ENCODE results near the gene PTGFRN. TPM values are rescaled to one million over a fixed set of nuclear protein-coding genes. Genes with fewer than 3 reads are reported as not detected.

PTGFRN gene
- total RNA-seq, 4 donors from 2014 or later: 40.6 to 68.7 (median 56.0) TPM

- intact Hi-C loops (cut with DNase I): no loop called here
- no peak overlapping the region for H3K27ac ChIP-seq
- TF ChIP-seq POLR2A (IDR thresholded peaks at IDR 0.05): no peak
- TF ChIP-seq CTCF (IDR thresholded peaks at IDR 0.05): no peak
- no peak overlapping the region for H3K4me3 ChIP-seq
- H3K9me3 ChIP-seq: no peaks in the 10 kb centered on the region
- no peaks in the 10 kb centered on the region for H3K4me1 ChIP-seq
- no peaks in the 10 kb centered on the region for H3K27me3 ChIP-seq
- WGBS, 2 donors: 72 to 75% methylated on average over 1 of the region's 1 CpG
- no peak for DNase-seq
- no peaks in the 10 kb centered on the region for H3K36me3 ChIP-seq
Observed at GRCh38 chr1:117029685-117030084, 120.0 kb downstream of the PTGFRN start.

GRCh38 chr1:117030271-117030877 is 120.7 kb downstream of the PTGFRN start:
- no peak overlapping the region for H3K4me3 ChIP-seq
- 67 to 100% methylated on average over 1 of the region's 1 CpG for WGBS, 2 donors
- intact Hi-C loops (cut with DNase I): no loop called here
- H3K4me1 ChIP-seq: no peaks in the 10 kb centered on the region
- DNase-seq: no peak
- no peaks in the 10 kb centered on the region for H3K9me3 ChIP-seq
- TF ChIP-seq CTCF (IDR thresholded peaks at IDR 0.05) (no peak), POLR2A (IDR thresholded peaks at IDR 0.05) (no peak)
- no peaks in the 10 kb centered on the region for H3K36me3 ChIP-seq
- no peak overlapping the region for H3K27ac ChIP-seq
- H3K27me3 ChIP-seq: no peaks in the 10 kb centered on the region

- TF ChIP-seq POLR2A (IDR thresholded peaks at IDR 0.05): no peak
- no peak for TF ChIP-seq CTCF (IDR thresholded peaks at IDR 0.05)
- Histone ChIP-seq H3K36me3 (no peaks in the 10 kb centered on the region), H3K4me3 (no peak overlapping the region), H3K27me3 (no peaks in the 10 kb centered on the region), H3K27ac (no peak overlapping the region), H3K4me1 (no peaks in the 10 kb centered on the region), H3K9me3 (no peaks in the 10 kb centered on the region)
- 85% methylated on average over 3 of the region's 3 CpGs for whole genome bisulfite sequencing, 2 donors
- no peak for DNase-seq
- intact Hi-C loops (cut with DNase I): no loop called here
Observed at GRCh38 chr1:117032266-117032665, 122.5 kb downstream of the PTGFRN start.

GRCh38 chr1:117032681-117033539 is 123.2 kb downstream of the PTGFRN start:
- H3K4me3 ChIP-seq: no peak overlapping the region
- H3K4me1 ChIP-seq: no peaks in the 10 kb centered on the region
- no peak for DNase-seq
- H3K27me3 ChIP-seq: no peaks in the 10 kb centered on the region
- no peak overlapping the region for H3K27ac ChIP-seq
- WGBS, 2 donors: 74 to 82% methylated on average over 10 to 11 of the region's 11 CpGs
- intact Hi-C loops (cut with DNase I): no loop called here
- TF ChIP-seq CTCF (IDR thresholded peaks at IDR 0.05) (no peak), POLR2A (IDR thresholded peaks at IDR 0.05) (no peak)
- no peaks in the 10 kb centered on the region for H3K36me3 ChIP-seq
- no peaks in the 10 kb centered on the region for H3K9me3 ChIP-seq

GRCh38 chr1:117033772-117034171 is 124.1 kb downstream of the PTGFRN start:
- intact Hi-C loops (cut with DNase I): no loop called here
- H3K4me1 ChIP-seq: no peaks in the 10 kb centered on the region
- DNase-seq: no peak
- H3K9me3 ChIP-seq: no peaks in the 10 kb centered on the region
- WGBS, 2 donors: 72% methylated on average over 6 to 7 of the region's 7 CpGs
- no peak overlapping the region for H3K4me3 ChIP-seq
- H3K27ac ChIP-seq: no peak overlapping the region
- no peaks in the 10 kb centered on the region for H3K36me3 ChIP-seq
- TF ChIP-seq CTCF (IDR thresholded peaks at IDR 0.05) (no peak), POLR2A (IDR thresholded peaks at IDR 0.05) (no peak)
- no peaks in the 10 kb centered on the region for H3K27me3 ChIP-seq

Data from esophagus squamous epithelium (tissue), 5 donors.